Upper lobe of right lung (tissue), 1 donor: ENCODE data around the gene LYL1. TPM values are rescaled to one million over a fixed set of nuclear protein-coding genes. Genes with fewer than 3 reads are reported as not detected.

Experiments
- ATAC-seq: fragments of 200-7000 bp; cut with Tn5 transposase; one replicate; pipeline ENCODE4 v1.9.1; 2020; ENCODE audit warnings: mild to moderate bottlenecking, moderate library complexity
- DNase-seq: peaks from one replicate; pipeline ENCODE4 v3.0.0-alpha.2; 2020
- H3K27ac ChIP-seq: fragments of 200-600 bp; one replicate; pipeline ENCODE4 v1.8.0; 2022
- H3K27me3 ChIP-seq: fragments of 200-600 bp; one replicate; pipeline ENCODE4 v1.8.0; 2022; ENCODE audit warnings: mild to moderate bottlenecking
- H3K36me3 ChIP-seq: fragments of 200-600 bp; one replicate; pipeline ENCODE4 v1.8.0; 2022
- H3K4me1 ChIP-seq: fragments of 200-600 bp; one replicate; pipeline ENCODE4 v1.8.0; 2022
- H3K4me3 ChIP-seq: fragments of 200-600 bp; one replicate; pipeline ENCODE4 v1.8.0; 2022; ENCODE audit warnings: mild to moderate bottlenecking
- H3K9me3 ChIP-seq: fragments of 200-600 bp; one replicate; pipeline ENCODE4 v1.8.0; 2022
- CTCF ChIP-seq: fragments of 200-600 bp; IDR thresholded peaks from one replicate; pipeline ENCODE4 v1.8.0; 2022; ENCODE audit warnings: antibody characterized with exemption
- intact Hi-C: fragments of 100-400 bp; cut with DNase I; formaldehyde crosslinking; loops from one replicate; pipeline ENCODE4 v1.11.0; 2022
- long read RNA-seq: library from polyadenylated mRNA; unstranded; transcript quantifications from one replicate; pipeline ENCODE4 v2.0.0, GENCODE V29; 2021
- total RNA-seq: library from RNA; stranded (reverse); fragmentation: NEBNext Ultra II Directional; extraction: Animal tissue kit (Norgen Biotek cat#: 25700); gene quantifications from one replicate; pipeline ENCODE4 v1.2.1, GENCODE V29; 2021
- donor health status: DM: no; HTN: yes; CAD: no; lungs with severe emphysema.

Gene LYL1
- 21.8 TPM for total RNA-seq
- long read RNA-seq, transcript LYL1-201 (4 exons, 1,490 nt) = major isoform, 35 of 39 reads
- long read RNA-seq, partial matches to known transcripts = 1 of 39 reads
- long read RNA-seq, other reads (novel, unspliced or antisense) = 3 of 39 reads

- no peak for TF ChIP-seq CTCF
- Histone ChIP-seq H3K36me3 (peaks cover 8% of the 10 kb centered on the region), H3K4me1 (peaks cover 51% of the 10 kb centered on the region), H3K4me3 (peak within 1 kb of the TSS; percentile 55), H3K27ac (peak within 1 kb of the TSS; percentile 89), H3K27me3 (no peaks in the 10 kb centered on the region), H3K9me3 (no peaks in the 10 kb centered on the region)
- intact Hi-C loops = no loop called here
- peak; percentile 72 for ATAC-seq
- peak; percentile 90 for DNase-seq
These were observed at the start of gene LYL1 for GRCh38 chr19:13102666-13103580. TSS of gene LYL1 (minus strand) at chr19:13102858. CDS start at chr19:13101171, 1,687 bp downstream.

- Histone ChIP-seq H3K4me1 (peaks cover 28% of the 10 kb centered on the region), H3K9me3 (no peaks in the 10 kb centered on the region), H3K4me3 (peak overlapping the region; percentile 96), H3K27me3 (no peaks in the 10 kb centered on the region), H3K27ac (peak overlapping the region; percentile 99), H3K36me3 (no peaks in the 10 kb centered on the region)
- DNase-seq (peak; percentile 98), ATAC-seq (peak; percentile 68)
- intact Hi-C loops = no loop called here
- TF ChIP-seq CTCF = peak; percentile 12
These were observed 49.1 kb upstream of the LYL1 start for GRCh38 chr19:13151605-13152355.

- ATAC-seq = no peak
These were observed 48.4 kb upstream of the LYL1 start for GRCh38 chr19:13150931-13151604.

GRCh38 chr19:13150187-13150930 is 47.7 kb upstream of the LYL1 start, which contains the start of the genes IER2 and STX10:
TSS of gene IER2 (plus strand) at chr19:13150411. CDS start at chr19:13153187, 2,776 bp downstream.
TSS of gene STX10 (minus strand) at chr19:13150375. CDS start at chr19:13150173, 202 bp downstream.
- peak; percentile 47 for TF ChIP-seq CTCF
- peak; percentile 98 for DNase-seq
- intact Hi-C loops = no loop called here

More at GRCh38 chr19:13150931-13151604, 48.4 kb upstream of the LYL1 start:
- peaks cover 21% of the 10 kb centered on the region for H3K4me1 ChIP-seq
- no peaks in the 10 kb centered on the region for H3K36me3 ChIP-seq
- H3K9me3 ChIP-seq = no peaks in the 10 kb centered on the region
- no peak for DNase-seq
- H3K4me3 ChIP-seq = peak overlapping the region; percentile 96
- TF ChIP-seq CTCF = no peak
- peak overlapping the region; percentile 99 for H3K27ac ChIP-seq
- intact Hi-C loops = no loop called here
- H3K27me3 ChIP-seq = no peaks in the 10 kb centered on the region

More at GRCh38 chr19:13150187-13150930, 47.7 kb upstream of the LYL1 start, which contains the start of the genes IER2 and STX10:
- Histone ChIP-seq H3K4me1 (peaks cover 14% of the 10 kb centered on the region), H3K4me3 (peak within 1 kb of the TSS; percentile 96), H3K27me3 (no peaks in the 10 kb centered on the region), H3K27ac (peak within 1 kb of the TSS; percentile 99), H3K9me3 (no peaks in the 10 kb centered on the region), H3K36me3 (peaks cover 1% of the 10 kb centered on the region)
- peak; percentile 77 for ATAC-seq
